ENCODE measurements around the gene VSIG10. TPM values are rescaled to one million over a fixed set of nuclear protein-coding genes. Genes with fewer than 3 reads are reported as not detected.

Gene VSIG10
- polyA plus RNA-seq, 3 donors = 1.5 to 2.3 (median 1.5) TPM

DNA sequence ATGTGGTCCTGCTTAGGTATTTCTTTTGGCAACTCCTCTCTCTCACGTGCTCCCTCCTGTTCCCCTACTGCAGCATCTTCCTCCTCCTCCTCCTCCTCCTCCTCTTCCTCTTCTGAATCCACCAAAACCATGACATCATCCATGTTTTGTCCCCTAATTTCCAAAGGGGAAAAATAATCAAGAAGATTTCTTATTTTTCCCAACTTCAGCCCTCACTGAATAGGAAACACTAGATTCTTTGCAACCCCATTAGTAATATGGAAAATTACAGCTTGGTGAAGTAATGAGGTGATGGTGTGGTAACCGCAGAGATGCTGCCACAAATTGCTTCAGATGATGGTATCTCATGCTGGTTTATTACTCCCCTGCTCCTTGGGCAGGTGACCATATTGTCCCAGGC lies 35.4 kb downstream of the VSIG10 start:
- no peak for DNase-seq
- Histone ChIP-seq H3K27me3 (ENCODE audit: control insufficient read depth in 2 of 2, insufficient read depth in 2 of 2, low read length in 2 of 2) (no peaks in the 10 kb centered on the region), H3K36me3 (replicated peaks in 1 of 2; ENCODE audit: control insufficient read depth in 1 of 2, insufficient read depth in 2 of 2, low read length in 2 of 2) (no peaks in the 10 kb centered on the region), H3K27ac (ENCODE audit: low read depth in 1 of 2, low read length in 2 of 2) (no peak overlapping the region), H3K9me3 (replicated peaks in 1 of 2; ENCODE audit: control insufficient read depth in 1 of 2, insufficient read depth in 1 of 2, low read length in 2 of 2) (no peaks in the 10 kb centered on the region), H3K79me2 (ENCODE audit: insufficient read depth, low read length) (no peaks in the 10 kb centered on the region), H4K20me1 (ENCODE audit: insufficient read depth, low read length) (no peaks in the 10 kb centered on the region), H3K9ac (ENCODE audit: insufficient read depth, low read length, poor library complexity, severe bottlenecking) (no peak overlapping the region), H2AFZ (ENCODE audit: insufficient read depth, low read depth, low read length, poor library complexity, severe bottlenecking) (no peak overlapping the region), H3K4me2 (replicated peaks; ENCODE audit: extremely low read depth, low read length, poor library complexity, severe bottlenecking) (no peak overlapping the region), H3K4me1 (ENCODE audit: control insufficient read depth in 1 of 2, insufficient read depth in 2 of 2, low read length in 2 of 2) (peaks cover 24 to 28% of the 10 kb centered on the region in 2 donors), H3K4me3 (replicated peaks in 1 of 3; ENCODE audit: low read depth in 2 of 3, low read length in 3 of 3) (no peak overlapping the region)
- intact Hi-C loops (cut with micrococcal nuclease) = loop anchor here in 1 of 2 donors (10.0 kb wide), 1 partner anchor 306 kb away; the partner anchor contains the start of genes SUDS3 and TAOK3
- 78% methylated on average over 1 of the region's 2 CpGs for WGBS (ENCODE audit: insufficient coverage)
- Mint-ChIP-seq H3K4me3 (no peak overlapping the region), H3K9me3 (peaks cover 0 to 2% (median 0%) of the 10 kb centered on the region in 7 donors), H3K36me3 (peaks cover 8% of the 10 kb centered on the region in 2 donors), H3K4me1 (peaks cover 28% of the 10 kb centered on the region), H3K27ac (no peak overlapping the region), H3K27me3 (ENCODE audit: low read depth in 3 of 3) (peaks cover 1 to 2% (median 2%) of the 10 kb centered on the region in 3 donors)
- TF ChIP-seq, protein P1, sequence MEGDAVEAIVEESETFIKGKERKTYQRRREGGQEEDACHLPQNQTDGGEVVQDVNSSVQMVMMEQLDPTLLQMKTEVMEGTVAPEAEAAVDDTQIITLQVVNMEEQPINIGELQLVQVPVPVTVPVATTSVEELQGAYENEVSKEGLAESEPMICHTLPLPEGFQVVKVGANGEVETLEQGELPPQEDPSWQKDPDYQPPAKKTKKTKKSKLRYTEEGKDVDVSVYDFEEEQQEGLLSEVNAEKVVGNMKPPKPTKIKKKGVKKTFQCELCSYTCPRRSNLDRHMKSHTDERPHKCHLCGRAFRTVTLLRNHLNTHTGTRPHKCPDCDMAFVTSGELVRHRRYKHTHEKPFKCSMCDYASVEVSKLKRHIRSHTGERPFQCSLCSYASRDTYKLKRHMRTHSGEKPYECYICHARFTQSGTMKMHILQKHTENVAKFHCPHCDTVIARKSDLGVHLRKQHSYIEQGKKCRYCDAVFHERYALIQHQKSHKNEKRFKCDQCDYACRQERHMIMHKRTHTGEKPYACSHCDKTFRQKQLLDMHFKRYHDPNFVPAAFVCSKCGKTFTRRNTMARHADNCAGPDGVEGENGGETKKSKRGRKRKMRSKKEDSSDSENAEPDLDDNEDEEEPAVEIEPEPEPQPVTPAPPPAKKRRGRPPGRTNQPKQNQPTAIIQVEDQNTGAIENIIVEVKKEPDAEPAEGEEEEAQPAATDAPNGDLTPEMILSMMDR (IDR thresholded peaks at IDR 0.05) = no peak

DNA sequence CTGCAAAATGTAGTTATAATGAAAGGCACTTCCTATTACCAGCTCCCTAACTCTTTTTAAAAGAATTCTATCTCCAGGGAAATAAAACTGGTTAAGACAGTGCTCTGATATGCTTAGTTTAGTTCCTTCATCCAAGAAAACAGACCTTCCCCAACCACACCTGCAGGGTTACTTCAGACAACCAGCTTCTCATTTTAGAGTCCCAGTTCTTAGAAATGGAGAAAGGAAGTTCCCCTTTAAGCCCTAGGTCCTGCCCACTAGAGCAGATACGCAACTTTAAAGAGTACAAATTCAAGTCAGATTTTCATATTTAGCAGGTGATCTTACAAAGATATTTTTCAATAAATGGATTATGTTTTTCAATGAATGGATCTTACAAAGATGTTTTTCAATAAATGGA lies 38.4 kb downstream of the VSIG10 start:
- peak overlapping the region; percentile 71 for H3K4me2 ChIP-seq (replicated peaks; ENCODE audit: extremely low read depth, low read length, poor library complexity, severe bottlenecking)
- peak overlapping the region in 1 of 2 donors; percentile 21 for H3K27ac ChIP-seq (ENCODE audit: low read depth in 1 of 2, low read length in 2 of 2)
- peaks cover 6 to 8% (median 8%) of the 10 kb centered on the region in 3 donors for H3K27me3 Mint-ChIP-seq (ENCODE audit: low read depth in 3 of 3)
- H3K27ac Mint-ChIP-seq = peak overlapping the region in 3 of 7 donors; percentile 9 to 68 (median 15)
- peaks cover 20% of the 10 kb centered on the region for H3K79me2 ChIP-seq (ENCODE audit: insufficient read depth, low read length)
- no CpG with 5 or more reads among the region's 1 CpG for WGBS (ENCODE audit: insufficient coverage)
- no peak overlapping the region for H2AFZ ChIP-seq (ENCODE audit: insufficient read depth, low read depth, low read length, poor library complexity, severe bottlenecking)
- TF ChIP-seq, protein P1 (IDR thresholded peaks at IDR 0.05) = no peak
- peaks cover 43% of the 10 kb centered on the region for H3K4me1 Mint-ChIP-seq
- no peaks in the 10 kb centered on the region for H3K27me3 ChIP-seq (ENCODE audit: control insufficient read depth in 2 of 2, insufficient read depth in 2 of 2, low read length in 2 of 2)
- H3K4me3 Mint-ChIP-seq = peak overlapping the region in 1 of 2 donors; percentile 76
- H3K36me3 ChIP-seq (replicated peaks in 1 of 2; ENCODE audit: control insufficient read depth in 1 of 2, insufficient read depth in 2 of 2, low read length in 2 of 2) = no peaks in the 10 kb centered on the region
- no peak overlapping the region for H3K9ac ChIP-seq (ENCODE audit: insufficient read depth, low read length, poor library complexity, severe bottlenecking)
- H4K20me1 ChIP-seq (ENCODE audit: insufficient read depth, low read length) = no peaks in the 10 kb centered on the region
- peak overlapping the region in 1 of 3 experiments; percentile 63 for H3K4me3 ChIP-seq (replicated peaks in 1 of 3; ENCODE audit: low read depth in 2 of 3, low read length in 3 of 3)
- DNase-seq = peak in 2 of 3 donors; percentile 23 to 25
- H3K9me3 ChIP-seq (replicated peaks in 1 of 2; ENCODE audit: control insufficient read depth in 1 of 2, insufficient read depth in 1 of 2, low read length in 2 of 2) = no peaks in the 10 kb centered on the region
- peaks cover 41 to 47% of the 10 kb centered on the region in 2 donors for H3K4me1 ChIP-seq (ENCODE audit: control insufficient read depth in 1 of 2, insufficient read depth in 2 of 2, low read length in 2 of 2)
- intact Hi-C loops (cut with micrococcal nuclease) = loop anchor here in 1 of 2 donors (10.0 kb wide), 1 partner anchor 309 kb away; the partner anchor contains the start of genes SUDS3 and TAOK3
- H3K36me3 Mint-ChIP-seq = peaks cover 3% of the 10 kb centered on the region in 2 donors
- H3K9me3 Mint-ChIP-seq = no peaks in the 10 kb centered on the region

All from CD14-positive monocyte (primary cell).